DND-41 (cell line): ENCODE results near the gene TRPM3.

Source experiments
- ATAC-seq: fragments of 200-7000 bp; cut with Tn5 transposase; 3 replicates; pipeline ENCODE4 v1.9.1; 2021; ENCODE audit warnings: low read depth; ENCODE audit not compliant: insufficient read depth
- DNase-seq: peaks from one replicate; pipeline ENCODE4 v3.0.0-alpha.2; 2020
- H2AFZ ChIP-seq: 2 replicates; pipeline ENCODE4 v1.6.0; 2012; ENCODE audit warnings: low read depth, low read length
- H3K27ac ChIP-seq: 2 replicates; pipeline ENCODE4 v1.5.1; 2012; ENCODE audit warnings: low read length, inconsistent platforms
- H3K27me3 ChIP-seq: fragments of 200-600 bp; sonication (generic); 2 replicates; pipeline ENCODE4 v1.6.0; 2012; ENCODE audit warnings: low read length, mild to moderate bottlenecking, inconsistent platforms; ENCODE audit not compliant: insufficient read depth, poor library complexity
- H3K36me3 ChIP-seq: 2 replicates; pipeline ENCODE4 v1.5.1; 2012; ENCODE audit warnings: low read length, inconsistent platforms; ENCODE audit not compliant: insufficient read depth
- H3K4me1 ChIP-seq: 2 replicates; pipeline ENCODE4 v1.5.1; 2012; ENCODE audit warnings: mild to moderate bottlenecking, low read length; ENCODE audit not compliant: insufficient read depth
- H3K4me2 ChIP-seq: 2 replicates; pipeline ENCODE4 v1.6.0; 2012; ENCODE audit warnings: mild to moderate bottlenecking, moderate library complexity, low read length, inconsistent platforms; ENCODE audit not compliant: insufficient read depth
- H3K4me3 ChIP-seq, 2 experiments: fragments of 200-600 bp in 1 of 2; shearing (Covaris generic) in 1 of 2; 2 replicates each; pipeline ENCODE4 v1.5.1; 2012 to 2016; ENCODE audit warnings: inconsistent platforms in 2 of 2, low read length in 2 of 2, mild to moderate bottlenecking in 2 of 2, low read depth in 1 of 2, moderate library complexity in 1 of 2
- H3K79me2 ChIP-seq: 2 replicates; pipeline ENCODE4 v1.6.0; 2012; ENCODE audit warnings: low read length, inconsistent platforms; ENCODE audit not compliant: insufficient read depth
- H3K9ac ChIP-seq: 2 replicates; pipeline ENCODE4 v1.6.0; 2012; ENCODE audit warnings: low read depth, mild to moderate bottlenecking, inconsistent platforms, low read length, moderate library complexity
- H3K9me3 ChIP-seq: 2 replicates; pipeline ENCODE4 v1.5.1; 2012; ENCODE audit warnings: low read length, moderate library complexity, mild to moderate bottlenecking, inconsistent platforms; ENCODE audit not compliant: insufficient read depth, severe bottlenecking
- H4K20me1 ChIP-seq: 2 replicates; pipeline ENCODE4 v1.6.0; 2012; ENCODE audit warnings: low read length; ENCODE audit not compliant: insufficient read depth
- EZH2 ChIP-seq: IDR thresholded peaks from 3 replicates; pipeline ENCODE4 v1.6.1; 2012; ENCODE audit warnings: borderline replicate concordance, low read depth, mild to moderate bottlenecking, moderate library complexity, low read length, inconsistent platforms; ENCODE audit not compliant: severe bottlenecking
- TF ChIP-seq, protein P1 (sequence below): IDR thresholded peaks from 2 replicates; pipeline ENCODE4 v1.5.1; 2012; ENCODE audit warnings: borderline replicate concordance, low read length, moderate library complexity, mild to moderate bottlenecking; ENCODE audit not compliant: poor library complexity, severe bottlenecking; ENCODE audit errors: extremely low read depth

Gene TRPM3

DNA sequence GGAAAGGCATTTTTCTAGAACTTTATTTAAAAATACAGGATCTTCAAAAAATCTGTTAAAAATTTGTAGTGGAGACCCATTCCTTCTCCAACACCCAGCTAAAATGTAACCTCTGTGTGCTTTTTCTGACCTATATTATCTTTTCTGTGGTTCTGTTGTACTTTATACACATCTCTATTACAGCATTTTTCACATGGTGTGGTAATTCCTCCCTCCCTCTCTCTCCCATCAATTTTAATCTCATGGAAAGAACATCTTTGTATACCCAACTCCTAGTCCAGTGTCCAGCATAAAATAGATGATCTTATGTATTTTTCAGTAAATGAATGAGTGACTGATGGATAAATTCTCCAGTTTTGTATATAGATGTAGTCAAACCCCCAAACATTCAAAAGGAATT lies 523.5 kb downstream of the TRPM3 start:
- Histone ChIP-seq H3K9me3 (no peaks in the 10 kb centered on the region), H3K36me3 (no peaks in the 10 kb centered on the region), H3K4me2 (no peak overlapping the region), H3K4me3 (no peak overlapping the region), H3K27ac (no peak overlapping the region), H3K4me1 (no peaks in the 10 kb centered on the region), H3K9ac (no peak overlapping the region), H4K20me1 (no peaks in the 10 kb centered on the region), H3K79me2 (no peaks in the 10 kb centered on the region), H3K27me3 (no peaks in the 10 kb centered on the region), H2AFZ (no peak overlapping the region)
- no peak for DNase-seq
- no peak for ATAC-seq
- TF ChIP-seq, protein P1, sequence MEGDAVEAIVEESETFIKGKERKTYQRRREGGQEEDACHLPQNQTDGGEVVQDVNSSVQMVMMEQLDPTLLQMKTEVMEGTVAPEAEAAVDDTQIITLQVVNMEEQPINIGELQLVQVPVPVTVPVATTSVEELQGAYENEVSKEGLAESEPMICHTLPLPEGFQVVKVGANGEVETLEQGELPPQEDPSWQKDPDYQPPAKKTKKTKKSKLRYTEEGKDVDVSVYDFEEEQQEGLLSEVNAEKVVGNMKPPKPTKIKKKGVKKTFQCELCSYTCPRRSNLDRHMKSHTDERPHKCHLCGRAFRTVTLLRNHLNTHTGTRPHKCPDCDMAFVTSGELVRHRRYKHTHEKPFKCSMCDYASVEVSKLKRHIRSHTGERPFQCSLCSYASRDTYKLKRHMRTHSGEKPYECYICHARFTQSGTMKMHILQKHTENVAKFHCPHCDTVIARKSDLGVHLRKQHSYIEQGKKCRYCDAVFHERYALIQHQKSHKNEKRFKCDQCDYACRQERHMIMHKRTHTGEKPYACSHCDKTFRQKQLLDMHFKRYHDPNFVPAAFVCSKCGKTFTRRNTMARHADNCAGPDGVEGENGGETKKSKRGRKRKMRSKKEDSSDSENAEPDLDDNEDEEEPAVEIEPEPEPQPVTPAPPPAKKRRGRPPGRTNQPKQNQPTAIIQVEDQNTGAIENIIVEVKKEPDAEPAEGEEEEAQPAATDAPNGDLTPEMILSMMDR: no peak
- no peak for TF ChIP-seq EZH2

DNA sequence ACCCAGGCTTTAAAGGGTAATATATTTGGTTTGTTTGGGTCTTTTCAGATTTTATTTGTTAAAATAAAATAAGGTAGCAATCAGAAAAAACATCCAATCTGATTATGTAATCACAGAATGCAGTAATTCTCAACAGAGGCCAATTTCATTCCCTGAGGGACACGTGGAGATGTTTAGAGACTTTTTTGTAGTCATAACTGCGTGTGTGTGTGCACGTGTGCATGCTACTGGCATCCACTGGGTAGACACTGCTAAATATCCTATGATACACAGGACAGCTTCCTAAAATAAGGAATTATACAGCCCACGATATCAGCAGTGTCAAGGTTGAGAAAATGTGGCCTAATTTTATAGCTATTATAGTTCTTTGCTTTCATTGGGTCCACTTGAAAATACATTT lies 526.2 kb downstream of the TRPM3 start:
- Histone ChIP-seq H3K79me2 (no peaks in the 10 kb centered on the region), H4K20me1 (no peaks in the 10 kb centered on the region), H3K4me3 (no peak overlapping the region), H3K27me3 (no peaks in the 10 kb centered on the region), H3K9me3 (no peaks in the 10 kb centered on the region), H3K9ac (no peak overlapping the region), H3K36me3 (no peaks in the 10 kb centered on the region), H3K4me2 (no peak overlapping the region), H2AFZ (no peak overlapping the region), H3K4me1 (no peaks in the 10 kb centered on the region), H3K27ac (no peak overlapping the region)
- no peak for DNase-seq
- TF ChIP-seq EZH2: no peak
- TF ChIP-seq, protein P1: no peak
- no peak for ATAC-seq

DNA sequence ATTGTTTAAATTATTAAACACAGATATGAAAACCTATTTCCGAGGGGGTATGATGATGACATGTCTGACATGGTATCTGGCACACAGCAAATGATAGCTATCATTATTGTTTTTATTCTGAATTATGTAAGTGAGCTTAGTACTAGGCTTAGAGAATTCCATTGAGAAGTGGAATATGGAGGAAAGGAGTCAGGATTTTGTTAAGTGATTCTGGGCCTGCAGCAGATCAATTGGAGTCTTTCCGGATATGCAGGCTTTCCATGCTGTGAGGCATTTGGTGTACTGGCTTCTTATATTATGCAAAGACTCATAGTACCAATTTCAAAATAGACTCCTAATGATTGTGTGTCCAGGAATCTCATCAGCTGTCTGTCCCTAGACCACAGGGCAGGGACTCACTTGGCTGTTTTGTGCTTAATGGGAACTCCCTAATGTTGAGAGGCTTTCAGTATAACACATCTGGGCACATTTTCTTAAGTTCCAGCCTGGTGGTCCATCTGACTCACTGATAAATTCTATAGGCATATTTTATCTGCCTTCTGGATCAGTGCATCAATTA lies 527.0 kb downstream of the TRPM3 start:
- ATAC-seq (no peak), DNase-seq (no peak)
- Histone ChIP-seq H3K4me3 (no peak overlapping the region), H3K9ac (no peak overlapping the region), H3K36me3 (no peaks in the 10 kb centered on the region), H3K4me1 (no peaks in the 10 kb centered on the region), H2AFZ (no peak overlapping the region), H4K20me1 (no peaks in the 10 kb centered on the region), H3K79me2 (no peaks in the 10 kb centered on the region), H3K27ac (no peak overlapping the region), H3K4me2 (no peak overlapping the region), H3K27me3 (no peaks in the 10 kb centered on the region), H3K9me3 (no peaks in the 10 kb centered on the region)
- TF ChIP-seq, protein P1: no peak
- TF ChIP-seq EZH2: no peak

DNA sequence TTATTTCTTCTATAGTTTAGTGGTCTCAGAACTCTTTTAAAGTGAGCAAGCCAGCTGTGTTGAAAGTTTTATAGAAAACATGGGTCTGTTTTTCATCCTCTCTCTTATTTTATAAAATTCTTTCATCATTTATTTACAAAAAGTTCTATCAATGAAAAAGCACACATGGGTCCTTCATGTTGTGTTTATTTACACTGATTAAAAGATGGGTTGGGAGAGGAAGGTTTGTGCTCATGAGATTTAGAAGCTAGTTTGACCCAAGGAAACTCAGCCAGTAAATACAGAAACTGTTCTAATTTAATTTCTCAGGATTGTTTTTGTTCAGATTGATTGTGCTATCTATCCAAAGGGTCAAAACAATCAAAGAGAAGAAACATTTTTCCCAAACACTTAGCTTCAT lies 528.2 kb downstream of the TRPM3 start:
- Histone ChIP-seq H3K27me3 (no peaks in the 10 kb centered on the region), H3K36me3 (no peaks in the 10 kb centered on the region), H3K9me3 (no peaks in the 10 kb centered on the region), H3K79me2 (no peaks in the 10 kb centered on the region), H3K9ac (no peak overlapping the region), H3K4me2 (no peak overlapping the region), H3K4me1 (no peaks in the 10 kb centered on the region), H2AFZ (no peak overlapping the region), H4K20me1 (no peaks in the 10 kb centered on the region), H3K4me3 (no peak overlapping the region), H3K27ac (no peak overlapping the region)
- TF ChIP-seq EZH2: no peak
- TF ChIP-seq, protein P1: no peak
- ATAC-seq (no peak), DNase-seq (no peak)
